TTC549 (cell line): ENCODE data around the gene ARL6IP1.
A peak's percentile ranks its signal among the peaks of the same experiment; 100 is the strongest.
"Not testable (repeated sequence)": the region's sequence is repeated elsewhere in the genome, so short reads cannot be mapped to it uniquely, and the experiment has no call there.

ENCODE experiments used
- FAIRE-seq: peaks from 2 replicates; lab custom pipeline; 2012; peaks lifted over from hg19 to GRCh38; lab: Jason Lieb, UNC

ARL6IP1 gene

GRCh38 chr16:18799500-18799899, 1.8 kb downstream of the ARL6IP1 start:
- no peak for FAIRE-seq

GRCh38 chr16:18797746-18798145, 3.6 kb downstream of the ARL6IP1 start:
- no peak for FAIRE-seq

DNA sequence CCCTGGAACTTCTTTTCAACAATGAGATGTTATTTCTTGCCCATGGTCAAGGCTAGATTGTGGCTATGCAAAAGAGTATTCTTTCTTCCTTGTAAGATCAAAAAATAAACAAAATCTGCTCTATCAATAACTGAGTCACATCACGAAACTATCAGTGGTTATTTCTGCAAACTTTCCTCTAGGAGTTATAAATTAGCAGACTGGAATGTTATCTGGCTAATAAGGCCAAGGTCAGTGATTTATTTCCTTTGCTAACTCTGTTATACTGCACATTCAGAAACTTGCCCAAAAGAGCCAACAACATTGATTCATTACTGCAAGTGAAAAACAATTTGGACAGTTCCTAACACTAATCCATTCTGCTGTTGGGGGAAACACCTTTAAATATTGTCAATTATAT, 5.0 kb downstream of the ARL6IP1 start:
- no peak for FAIRE-seq

DNA sequence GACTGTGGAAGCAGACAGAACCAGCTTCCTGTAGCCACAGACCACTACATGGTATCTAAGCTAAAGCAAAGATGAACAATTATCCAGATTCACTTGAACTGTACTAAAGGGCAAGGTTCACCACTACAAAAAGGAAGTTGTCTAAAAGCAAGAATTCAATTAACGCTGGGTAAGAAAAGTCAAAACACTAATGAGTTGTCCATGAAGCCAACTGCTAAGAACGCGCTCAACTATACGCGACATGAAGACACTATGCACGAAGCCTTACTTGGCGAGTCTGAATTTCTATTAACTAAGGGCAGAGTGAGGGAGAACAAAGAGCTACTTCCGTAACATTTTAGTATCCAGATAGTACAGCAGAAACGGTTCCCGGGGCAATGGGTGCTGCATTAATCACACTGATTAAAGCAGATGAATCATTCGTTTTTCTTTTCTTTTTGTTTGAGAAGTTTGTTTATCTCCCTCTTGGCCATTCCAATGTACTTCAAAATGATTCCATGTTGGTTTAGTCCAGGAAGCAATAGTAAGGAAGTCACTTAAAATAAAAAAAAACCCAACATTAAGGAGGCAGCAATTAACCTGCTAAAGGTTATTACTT, 8.4 kb downstream of the ARL6IP1 start:
- FAIRE-seq = no peak

DNA sequence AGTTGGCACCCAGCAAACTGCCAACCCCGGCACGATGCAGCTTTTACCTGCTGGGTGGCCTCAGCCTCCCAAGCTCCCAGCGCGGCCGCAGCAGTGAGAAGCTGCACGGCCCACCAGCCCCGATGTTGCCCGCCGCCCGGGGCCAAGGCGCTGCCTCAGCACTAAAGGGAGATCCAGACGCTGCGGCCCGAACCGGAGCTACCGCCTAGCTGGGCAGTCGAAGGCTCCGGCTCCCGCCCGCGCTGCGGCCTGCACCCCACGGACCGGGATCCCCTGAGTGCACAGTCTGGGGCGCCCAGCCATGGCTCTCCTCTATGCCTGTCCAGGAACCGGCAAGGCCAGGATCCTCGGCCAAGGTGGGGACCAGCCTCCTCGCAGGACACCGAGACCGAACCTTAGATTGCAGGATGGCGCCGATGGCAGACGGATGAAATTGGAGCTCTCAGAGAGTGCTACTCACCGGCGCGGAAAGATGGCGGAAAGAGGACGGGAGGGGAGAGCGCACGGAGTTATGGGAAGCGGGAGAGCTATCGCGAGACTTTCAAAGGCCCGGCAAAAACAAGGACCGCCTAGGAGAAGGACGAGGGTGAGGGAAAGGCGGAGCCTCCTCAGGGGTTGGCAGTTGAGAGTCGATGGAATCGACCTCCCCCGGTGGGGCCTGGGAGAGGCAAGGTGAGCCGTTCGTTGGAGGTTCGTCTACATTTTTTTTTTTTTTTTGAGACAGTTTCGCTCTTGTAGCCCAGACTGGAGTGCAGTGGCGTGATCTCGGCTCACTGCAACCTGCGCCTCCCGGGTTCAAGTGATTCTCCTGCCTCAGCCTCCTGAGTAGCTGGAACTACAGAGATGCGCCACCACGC, 11.3 kb downstream of the ARL6IP1 start, which contains the start of gene RPS15A:
RPS15A (minus strand) TSS at position 485 of the 857 bp plus-strand sequence. CDS start 1,221 bp downstream, outside the sequence.
- peak; percentile 67 for FAIRE-seq

DNA sequence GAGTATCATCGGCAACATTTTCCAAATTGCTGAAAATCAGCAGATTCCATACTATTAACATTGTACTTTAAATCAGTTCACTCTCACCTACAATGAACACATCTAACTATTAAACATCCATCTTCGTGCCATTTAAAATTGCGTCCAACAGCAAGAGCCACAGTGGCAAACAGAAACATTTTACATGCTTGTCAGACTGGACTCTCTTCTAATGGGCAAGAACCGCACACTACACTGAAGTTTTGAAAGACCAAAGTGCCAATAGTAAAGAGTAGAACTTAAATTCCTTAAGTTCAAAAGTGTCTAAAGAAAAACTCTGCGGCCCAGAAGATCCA, 11.9 kb downstream of the ARL6IP1 start:
- FAIRE-seq = no peak

DNA sequence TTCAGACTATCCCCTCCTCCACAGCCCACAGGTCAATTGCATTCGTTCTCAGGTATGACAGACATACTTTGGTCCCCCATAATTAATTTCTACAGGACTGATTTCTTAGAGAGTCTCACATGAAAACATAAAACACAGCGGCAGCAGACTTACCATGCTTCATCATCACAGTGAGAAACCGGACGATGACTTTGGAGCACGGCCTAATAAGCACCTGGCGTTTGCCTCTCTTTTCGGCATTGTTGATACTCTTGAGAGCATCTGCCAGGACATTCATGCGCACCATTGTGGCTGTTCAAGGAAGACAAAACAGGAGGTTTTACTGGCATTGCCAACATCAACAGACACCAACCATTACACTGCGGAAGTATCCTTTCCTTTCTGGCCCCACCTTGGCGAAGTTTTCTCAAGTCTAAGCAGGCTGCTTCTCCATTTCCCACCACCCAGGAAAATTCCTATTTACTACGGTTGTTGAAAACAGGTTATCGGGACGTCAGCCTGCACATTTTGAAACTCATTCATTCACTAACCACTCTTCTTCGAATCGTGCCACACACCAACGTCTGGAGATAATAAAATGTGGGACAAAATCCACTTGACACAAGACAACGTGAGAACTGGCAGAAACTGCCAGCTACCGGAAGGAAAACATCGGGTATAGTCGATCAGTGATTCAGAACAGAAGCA, 12.4 kb downstream of the ARL6IP1 start:
- no peak for FAIRE-seq

DNA sequence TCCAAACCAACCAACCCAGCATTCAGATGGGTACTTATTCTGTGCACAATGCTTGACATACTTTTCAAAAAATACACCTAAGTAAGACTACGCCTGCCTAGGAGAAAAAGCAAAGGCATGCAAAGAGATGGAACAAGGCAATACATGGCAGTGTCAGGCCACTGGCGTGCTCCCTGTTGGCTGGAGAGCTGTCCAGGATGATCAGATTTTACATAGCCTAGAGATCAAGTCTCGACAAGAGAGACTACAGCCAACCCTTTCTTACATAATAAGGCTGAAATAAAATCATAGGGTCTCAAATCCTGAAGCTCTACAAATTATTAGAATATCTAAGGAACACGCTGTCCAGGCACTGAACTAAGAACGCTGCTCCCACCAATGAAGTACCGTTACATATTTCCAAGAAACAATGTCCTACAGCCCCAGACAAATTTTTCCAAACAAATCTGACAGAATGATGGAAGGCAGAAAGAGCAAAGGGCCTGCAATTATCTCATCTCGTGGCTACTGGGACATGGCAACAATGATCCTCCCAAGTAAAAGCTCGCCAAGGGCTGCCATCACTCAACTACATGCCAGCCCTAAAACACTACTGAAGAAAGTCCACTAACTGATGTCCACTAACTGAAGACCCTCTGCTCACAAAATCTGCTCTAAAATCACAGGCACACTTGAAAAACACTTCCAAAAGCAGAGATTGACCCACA, 16.3 kb downstream of the ARL6IP1 start:
- FAIRE-seq = no peak

- FAIRE-seq = no peak
Measured at GRCh38 chr16:18783430-18784341, 17.7 kb downstream of the ARL6IP1 start.

DNA sequence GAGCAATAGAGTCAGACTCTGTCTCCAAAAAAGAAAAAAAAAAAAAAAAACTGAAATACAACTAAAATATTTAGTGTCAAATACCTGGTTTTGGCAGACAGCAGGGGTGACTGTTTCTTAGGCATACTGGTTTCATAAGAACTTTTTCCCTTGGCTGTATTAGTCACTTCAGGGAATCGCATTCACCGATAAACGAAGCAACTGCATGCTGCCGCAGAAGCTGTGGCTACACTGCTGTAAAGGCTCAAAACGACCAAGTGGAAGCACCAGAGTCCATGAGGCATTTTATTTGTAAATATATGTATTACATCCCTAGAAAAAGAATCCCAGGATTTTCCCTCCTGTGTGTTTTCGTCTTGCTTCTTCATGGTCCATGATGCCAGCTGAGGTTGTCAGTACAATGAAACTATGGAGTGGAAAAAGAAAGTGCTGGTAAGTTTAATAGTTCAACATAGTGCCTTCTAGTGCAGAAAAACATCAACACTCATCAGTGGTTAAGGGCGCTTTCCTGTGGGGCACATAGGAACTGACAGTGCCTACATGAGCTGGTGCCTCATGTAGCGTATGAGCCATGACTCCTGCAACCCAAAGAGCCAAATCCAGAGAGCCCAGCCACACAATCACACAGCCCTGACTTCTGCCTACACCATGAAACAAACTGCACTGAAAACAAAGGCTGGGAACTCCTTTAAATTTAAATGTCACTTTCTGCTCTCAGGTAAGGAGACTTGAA, 18.5 kb downstream of the ARL6IP1 start:
- no peak for FAIRE-seq

DNA sequence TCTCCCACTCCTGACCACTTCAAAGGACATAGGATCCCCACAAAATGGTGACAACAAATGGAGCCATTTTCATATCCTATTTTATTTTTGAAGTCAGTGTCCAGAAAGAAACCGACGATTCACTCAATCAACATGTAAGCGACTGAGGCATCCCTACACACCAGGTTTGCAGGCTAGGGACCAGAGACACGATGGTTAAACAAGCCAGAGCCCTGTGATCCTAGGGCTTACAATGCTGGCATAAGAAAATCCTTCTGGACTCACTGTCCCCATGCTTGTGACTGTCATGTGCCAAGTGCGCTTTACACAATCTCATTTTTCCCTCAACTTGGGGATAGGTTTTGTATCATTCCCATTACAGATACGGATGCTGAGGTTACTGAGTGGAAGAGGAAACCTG, 20.1 kb downstream of the ARL6IP1 start:
- FAIRE-seq = not testable (repeated sequence)

DNA sequence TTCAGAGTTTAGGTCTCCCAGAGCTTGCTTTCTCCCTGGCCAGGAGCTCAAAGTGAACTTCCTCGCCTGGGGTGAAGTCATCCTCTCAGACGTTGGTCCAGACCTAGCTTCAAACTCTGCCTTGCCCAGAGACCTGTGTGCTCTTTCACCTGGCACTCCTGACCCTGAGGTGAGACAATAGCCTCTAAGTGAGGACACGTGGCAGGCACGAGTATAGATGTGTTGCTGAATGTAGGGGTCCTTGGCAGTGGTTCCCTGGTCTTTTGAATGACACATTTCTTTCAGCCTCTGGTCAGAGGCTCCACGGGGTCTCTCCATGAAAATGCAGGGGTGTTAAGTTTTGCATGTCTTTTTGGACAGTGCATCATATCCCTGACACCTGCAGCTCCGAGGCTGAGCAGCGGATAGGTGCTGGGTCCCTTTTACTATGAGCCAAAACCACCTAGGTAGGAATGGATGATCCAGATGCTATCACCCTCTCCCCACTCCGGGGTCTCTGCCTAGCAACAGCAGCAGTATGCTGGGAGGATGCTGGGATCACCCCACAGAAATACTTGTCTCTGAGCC, 20.8 kb downstream of the ARL6IP1 start:
- FAIRE-seq = not testable (repeated sequence)

GRCh38 chr16:18777664-18778063, 23.7 kb downstream of the ARL6IP1 start:
- not testable (repeated sequence) for FAIRE-seq

GRCh38 chr16:18776334-18776733, 25.0 kb downstream of the ARL6IP1 start:
- FAIRE-seq = not testable (repeated sequence)

DNA sequence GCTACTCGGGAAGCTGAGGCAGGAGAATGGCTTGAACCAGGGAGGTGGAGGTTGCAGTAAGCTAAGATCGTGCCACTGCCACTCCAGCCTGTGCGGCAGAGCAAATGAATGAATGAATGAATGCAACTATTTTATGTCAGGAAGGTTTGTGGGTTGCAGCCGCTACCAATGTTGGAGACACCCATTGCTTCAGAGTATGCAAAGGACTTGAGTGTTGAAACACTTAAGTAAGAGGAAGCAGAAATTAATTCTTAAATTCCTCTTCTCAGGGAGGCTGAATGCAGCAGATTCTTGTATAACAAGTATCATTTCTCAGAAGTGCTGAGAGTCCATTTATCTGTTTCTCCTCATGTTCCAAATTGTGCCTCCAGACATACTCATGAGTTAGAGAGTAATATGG, 26.7 kb downstream of the ARL6IP1 start:
- not testable (repeated sequence) for FAIRE-seq

- not testable (repeated sequence) for FAIRE-seq
Measured at GRCh38 chr16:18772171-18772570, 29.2 kb downstream of the ARL6IP1 start.

DNA sequence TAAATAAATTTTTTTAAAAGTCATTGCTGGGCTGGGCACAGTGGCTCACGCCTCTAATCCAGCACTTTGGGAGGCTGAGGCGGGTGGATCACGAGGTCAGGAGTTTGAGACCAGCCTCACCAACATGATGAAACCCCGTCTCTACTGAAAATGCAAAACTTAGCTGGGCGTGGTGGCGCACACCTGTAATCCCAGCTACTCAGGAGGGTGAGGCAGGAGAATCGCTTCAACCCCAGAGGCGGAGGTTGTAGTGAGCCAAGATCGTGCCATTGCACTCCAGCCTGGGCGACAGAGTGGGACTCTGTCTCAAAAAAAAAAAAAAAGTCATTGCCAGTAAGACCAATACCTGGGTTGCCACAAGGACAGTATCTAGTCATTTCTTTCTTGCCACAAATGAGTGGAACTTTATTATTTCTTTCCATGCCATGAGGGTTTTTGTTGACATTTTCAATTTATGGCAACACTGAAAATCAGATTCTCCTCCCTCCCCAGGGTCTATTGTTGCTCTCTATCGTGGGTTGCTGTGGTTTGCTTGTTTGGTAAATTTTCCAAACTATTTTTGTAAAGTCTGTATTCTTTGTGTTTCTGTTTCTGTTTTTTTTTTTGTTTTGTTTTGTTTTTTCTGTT, 30.9 kb downstream of the ARL6IP1 start:
- FAIRE-seq = not testable (repeated sequence)

DNA sequence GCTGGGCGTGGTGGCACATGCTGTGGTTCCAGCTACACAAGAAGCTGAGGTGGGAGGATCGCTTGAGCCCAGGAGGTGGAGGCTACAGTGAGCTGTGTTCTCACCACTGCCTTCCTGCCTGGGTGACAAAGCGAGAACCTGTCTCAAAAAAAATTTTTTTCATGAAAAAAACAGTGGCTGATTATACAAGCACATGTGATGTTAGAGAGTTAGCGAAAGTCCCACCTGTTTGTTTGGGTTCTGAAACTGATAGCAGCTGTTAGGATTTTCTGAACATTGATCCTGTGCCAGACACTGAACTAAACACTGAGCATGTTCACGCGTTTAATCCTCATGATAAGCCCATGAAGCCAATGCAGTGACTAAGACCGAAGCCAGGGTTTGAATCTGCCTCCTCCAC, 34.1 kb downstream of the ARL6IP1 start:
- FAIRE-seq = not testable (repeated sequence)

- not testable (repeated sequence) for FAIRE-seq
Measured at GRCh38 chr16:18762713-18763112, 38.6 kb downstream of the ARL6IP1 start.
